Suppressor macrophage treated with lipopolysaccharide for 1 hour (primary cell): ENCODE data around the gene KRTAP10-1.

ENCODE experiments used
- DNase-seq, 3 donors: peaks; one replicate each; pipeline ENCODE4 v3.0.0-alpha.2; 2020 to 2022

KRTAP10-1 gene

DNA sequence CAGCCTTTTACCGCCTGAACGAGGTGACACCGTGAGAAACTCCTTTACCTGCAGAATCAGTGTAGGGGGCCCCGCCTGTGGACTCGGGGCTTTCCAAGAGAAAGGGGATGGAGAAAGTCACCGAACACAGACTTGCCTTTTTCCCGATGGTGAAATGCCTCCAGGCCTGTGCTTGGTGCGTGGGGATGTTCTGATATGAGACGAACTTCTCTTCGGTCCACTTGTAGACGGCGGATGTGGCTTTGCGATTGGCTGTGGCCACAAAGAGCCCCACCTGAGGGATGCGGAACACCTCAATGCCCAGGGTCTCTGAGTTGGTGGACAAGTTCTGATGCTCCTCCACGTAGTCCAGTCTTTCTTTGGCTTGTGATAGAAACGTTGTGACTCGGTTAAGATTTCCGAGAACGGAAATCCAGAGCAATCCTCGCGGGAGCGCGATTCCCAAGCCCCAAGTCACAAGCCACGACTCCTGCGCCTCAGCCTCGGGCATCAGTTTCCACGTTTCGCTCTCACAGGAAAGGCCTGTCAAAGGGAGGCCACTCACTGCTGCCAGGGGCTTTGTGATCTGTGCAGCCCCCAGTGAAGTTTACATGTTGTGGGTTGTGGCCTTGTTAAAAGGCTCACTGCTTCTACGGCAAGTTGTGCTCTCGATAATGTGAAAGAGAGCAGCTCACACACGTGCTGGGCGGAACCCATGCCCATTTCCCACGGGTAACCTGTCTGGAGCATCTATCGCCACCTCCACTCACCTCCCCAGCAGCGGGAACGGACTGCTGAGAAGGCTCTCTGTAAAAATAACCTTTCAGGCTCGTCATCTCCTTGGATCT is 12.6 kb downstream of the KRTAP10-1 start:
- DNase-seq: no peak

- DNase-seq: no peak
These were observed 13.6 kb downstream of the KRTAP10-1 start for GRCh38 chr21:44526096-44526997.

DNA sequence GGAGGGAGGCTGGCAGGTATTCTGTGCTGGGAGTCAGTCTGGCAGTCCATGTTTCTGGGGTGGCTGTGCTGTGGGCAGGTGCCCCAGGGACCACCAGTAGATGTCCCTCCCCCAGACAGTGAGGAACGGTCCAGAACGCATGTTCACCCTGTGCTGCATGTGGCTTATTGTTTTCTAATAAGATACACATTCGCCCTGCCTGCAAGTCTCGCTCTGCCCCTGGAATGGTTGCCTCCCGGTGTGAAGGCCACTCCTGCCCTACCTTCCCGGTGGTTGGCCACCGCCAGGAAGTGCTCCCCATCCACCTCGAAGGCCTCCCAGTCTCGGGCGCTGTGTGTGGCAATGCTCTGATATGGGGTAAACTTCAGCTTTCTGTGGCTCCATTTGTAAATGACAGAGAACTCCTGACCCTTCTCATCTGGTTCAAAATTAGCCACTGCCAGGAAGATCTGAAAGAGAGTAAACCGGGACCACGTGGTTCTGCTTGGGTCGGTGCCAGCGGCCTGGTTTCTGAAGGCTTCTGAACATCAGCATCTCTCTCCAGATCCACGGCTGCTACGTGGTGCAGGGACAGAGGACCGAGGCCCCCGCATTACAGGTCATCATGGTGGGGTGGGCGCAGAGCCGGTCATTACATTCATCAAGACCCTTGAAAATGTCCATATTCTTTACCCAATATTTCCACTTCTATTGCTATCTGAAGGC is 14.5 kb downstream of the KRTAP10-1 start:
- DNase-seq: no peak

GRCh38 chr21:44524414-44525371 is 15.3 kb downstream of the KRTAP10-1 start:
- DNase-seq: no peak

DNA sequence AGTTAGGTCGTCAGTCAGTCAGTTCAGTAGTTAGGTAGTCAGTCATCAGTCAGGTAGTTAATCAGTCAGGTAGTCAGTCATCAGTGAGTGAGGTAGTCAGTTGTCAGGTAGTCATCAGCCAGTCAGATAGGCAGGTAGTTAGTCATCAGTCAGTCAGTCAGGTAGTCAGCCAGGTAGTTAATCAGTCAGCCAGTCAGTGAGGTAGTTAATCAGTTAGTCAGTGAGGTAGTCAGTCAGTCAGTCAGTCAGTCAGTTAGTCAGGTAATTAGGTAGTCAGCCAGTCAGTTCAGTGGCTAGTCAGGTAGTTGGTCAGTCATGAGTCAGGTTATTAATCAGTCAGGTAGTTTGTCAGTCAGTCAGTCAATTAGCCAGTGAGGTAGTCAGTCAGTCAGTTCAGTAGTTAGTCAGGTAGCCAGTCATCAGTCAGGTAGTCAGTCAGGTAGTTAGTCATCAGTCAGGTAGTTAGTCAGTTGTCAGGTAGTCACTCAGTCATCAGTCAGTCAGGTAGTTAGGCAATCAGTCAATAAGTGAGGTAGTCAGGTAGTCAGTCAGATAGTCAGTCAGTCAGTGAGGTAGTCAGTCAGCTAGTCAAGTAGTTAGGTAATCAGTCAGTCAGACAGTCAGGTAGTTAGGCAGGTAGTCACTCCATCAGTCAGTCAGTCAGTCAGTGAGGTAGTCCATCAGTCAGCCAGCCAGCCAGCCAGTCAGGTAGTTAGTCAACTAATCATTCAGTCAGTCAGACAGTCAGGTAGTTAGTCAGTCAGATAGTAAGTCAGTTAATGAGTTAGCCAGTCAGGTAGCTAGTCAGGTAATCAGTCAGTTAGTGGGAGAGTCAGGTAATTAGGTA is 16.2 kb downstream of the KRTAP10-1 start:
- no peak for DNase-seq

GRCh38 chr21:44522753-44523204 is 17.2 kb downstream of the KRTAP10-1 start:
- DNase-seq: no peak

GRCh38 chr21:44521928-44522752 is 17.9 kb downstream of the KRTAP10-1 start:
- DNase-seq: no peak

- DNase-seq: no peak
These were observed 18.6 kb downstream of the KRTAP10-1 start for GRCh38 chr21:44521301-44521927.

DNA sequence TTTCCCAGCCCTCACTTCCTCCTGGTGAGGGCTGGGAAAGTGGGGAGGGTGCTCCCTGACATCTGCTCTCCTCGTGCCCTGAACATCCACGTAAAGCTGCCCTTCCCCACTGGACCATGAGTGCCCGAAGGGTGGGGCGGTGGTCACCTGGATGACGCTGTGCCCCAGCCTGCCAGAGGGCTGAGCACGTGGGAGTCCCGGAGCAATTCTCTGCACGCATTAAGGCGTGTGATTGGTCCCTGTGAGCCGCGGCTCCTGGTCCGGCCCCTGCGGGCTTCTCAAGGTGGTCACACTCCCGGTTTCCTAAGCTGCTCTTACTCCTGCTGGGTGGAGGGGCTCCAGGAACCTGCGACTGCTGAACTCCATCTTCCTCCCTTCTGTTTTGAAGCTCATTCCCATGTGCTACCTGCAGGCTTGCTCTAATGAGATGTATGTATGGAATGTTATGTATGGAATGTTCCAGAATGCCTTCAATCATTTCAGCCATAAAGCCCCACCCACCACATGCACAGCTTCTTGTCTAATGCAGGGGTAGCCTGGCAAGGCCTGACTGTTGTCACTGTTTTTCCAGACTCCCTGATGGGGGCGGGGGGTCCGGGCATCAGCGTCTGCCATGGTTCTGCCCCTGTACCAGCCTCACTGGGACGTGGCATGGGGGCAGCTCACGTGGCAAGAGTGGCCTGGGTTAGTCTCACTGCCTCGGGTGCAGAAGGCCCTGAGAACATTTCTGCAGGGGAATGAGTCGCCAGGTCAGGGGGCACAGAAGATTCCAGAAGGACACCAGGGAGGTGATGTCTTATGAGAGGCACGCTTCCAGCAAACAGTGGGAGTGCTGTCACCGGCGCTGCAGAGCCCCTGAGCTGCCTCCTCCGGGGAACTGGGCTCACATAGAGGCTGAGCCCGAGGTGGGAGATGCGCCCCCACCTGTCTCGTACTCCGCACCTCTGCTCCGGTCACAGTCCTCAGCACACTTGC is 19.4 kb downstream of the KRTAP10-1 start:
- no peak for DNase-seq

GRCh38 chr21:44519346-44520325 is 20.4 kb downstream of the KRTAP10-1 start:
- no peak for DNase-seq

- DNase-seq: no peak
These were observed 21.3 kb downstream of the KRTAP10-1 start for GRCh38 chr21:44518686-44519085.

DNA sequence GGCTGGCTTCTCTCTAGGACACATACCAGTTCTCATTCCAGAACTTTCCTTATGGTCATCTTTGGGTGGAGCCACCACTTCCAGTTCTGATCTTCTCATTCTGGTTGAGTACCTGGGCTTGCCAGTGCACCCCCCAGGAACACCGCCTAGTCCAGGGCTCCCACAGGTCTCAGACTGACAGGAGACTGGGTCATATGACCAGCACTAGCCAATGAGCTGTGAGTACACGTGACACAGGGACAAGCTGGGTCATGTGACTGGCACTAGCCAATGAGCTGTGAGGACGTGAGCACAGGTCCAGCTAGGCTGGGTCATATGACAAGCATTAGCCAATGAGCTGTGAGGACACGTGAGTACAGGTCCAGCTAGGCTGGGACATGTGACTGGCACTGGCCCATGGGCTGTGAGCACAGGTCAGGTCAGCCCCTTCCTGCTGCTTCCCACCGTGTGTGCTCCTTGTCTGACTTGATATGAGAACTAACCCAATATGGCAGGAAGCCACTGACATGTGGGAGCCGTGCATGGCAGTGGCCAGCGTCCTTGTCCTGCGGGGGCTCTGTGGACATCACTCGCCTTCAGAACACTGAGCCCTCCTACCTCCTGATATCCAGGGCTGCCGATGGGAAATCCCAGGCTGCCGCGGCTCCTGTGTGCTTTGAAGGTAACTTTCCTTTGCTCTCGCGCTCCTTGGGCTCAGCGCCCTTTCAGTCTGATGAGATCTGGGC is 22.7 kb downstream of the KRTAP10-1 start:
- no peak for DNase-seq

DNA sequence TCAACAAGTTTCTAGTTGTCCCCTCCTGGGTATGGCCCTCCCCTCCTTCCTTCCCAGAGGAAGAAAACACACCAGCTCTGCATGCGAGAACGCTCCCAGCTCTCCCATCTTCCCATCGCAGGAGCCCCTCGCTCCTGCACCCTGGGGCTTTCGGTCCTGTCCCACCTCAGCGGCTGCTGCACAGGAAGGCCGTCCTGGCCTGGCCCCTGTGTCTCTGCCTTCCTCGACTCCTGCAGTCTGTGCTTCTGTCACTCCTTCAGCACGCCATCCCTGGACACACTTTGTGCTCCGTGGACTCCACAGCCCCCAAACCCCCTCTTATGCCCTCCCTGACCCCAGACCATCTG is 23.2 kb downstream of the KRTAP10-1 start:
- DNase-seq: no peak

DNA sequence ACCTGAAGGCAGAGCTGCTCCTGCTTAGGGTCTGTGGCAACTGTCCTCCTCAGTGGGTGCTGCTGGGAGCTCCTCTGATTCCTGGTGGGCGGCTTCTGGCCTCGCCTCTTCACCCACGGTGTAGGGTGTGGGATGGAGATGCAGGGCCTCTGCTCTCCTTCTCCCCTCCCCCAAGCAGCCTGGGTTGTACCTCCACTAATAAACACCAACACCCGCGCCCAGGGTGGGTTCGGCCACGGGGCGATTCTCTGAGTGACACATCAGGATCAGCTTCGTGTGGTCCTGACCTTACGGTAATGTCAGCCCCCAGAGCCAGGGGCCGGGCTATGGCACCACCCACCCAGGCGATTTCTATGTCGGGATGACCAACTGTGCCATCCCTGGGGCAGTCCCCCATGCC is 23.7 kb downstream of the KRTAP10-1 start:
- no peak for DNase-seq

DNA sequence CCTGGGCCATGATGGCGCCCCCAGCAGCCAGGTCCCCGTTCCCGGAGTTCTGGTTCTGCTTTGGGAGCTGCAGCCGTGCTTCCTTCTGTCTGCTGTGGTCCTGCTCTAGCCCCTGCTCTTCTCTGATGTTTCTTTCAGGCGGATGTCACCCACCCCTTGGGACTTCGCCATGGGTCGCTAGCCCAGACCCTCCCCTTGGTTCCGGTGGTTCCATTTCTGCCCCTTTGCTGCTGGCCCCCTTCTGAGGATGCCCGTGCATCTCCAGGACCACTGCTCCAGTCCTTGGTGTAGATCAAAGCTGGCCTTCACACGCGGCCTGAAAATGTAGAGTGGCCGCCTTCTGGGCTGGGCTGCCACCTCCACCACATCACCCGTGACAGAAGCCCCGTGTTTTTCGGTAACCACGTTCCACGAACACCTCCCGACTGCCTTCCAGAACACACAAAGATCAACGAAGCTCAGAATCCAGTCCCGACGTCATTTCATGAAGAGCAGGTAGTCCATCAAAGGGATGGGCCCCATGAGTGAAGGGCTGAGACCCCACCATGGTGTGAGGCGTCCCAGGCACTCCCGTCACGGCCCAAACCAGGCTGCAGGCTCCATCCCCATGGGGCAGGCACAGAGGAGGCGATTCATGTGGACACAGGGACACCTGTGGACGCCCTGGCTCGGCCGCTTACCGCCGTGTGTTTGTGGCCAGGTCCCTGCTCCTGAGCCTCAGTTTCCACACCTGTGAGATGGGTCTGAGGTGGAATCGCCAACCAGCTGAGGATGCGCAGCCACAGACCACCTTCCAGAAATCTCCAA is 24.4 kb downstream of the KRTAP10-1 start:
- no peak for DNase-seq
